NT2/D1 (cell line): ENCODE results near the gene DOCK11.

ENCODE experiments used
- SUZ12 ChIP-seq: IDR thresholded peaks from 2 replicates; pipeline ENCODE4 v1.6.1; 2011; ENCODE audit not compliant: insufficient read length, insufficient read depth; ENCODE audit errors: extremely low read depth
- ZNF274 ChIP-seq: IDR thresholded peaks from 2 replicates; pipeline ENCODE4 v1.6.1; 2011; ENCODE audit warnings: mild to moderate bottlenecking, low read depth, low read length

DNA sequence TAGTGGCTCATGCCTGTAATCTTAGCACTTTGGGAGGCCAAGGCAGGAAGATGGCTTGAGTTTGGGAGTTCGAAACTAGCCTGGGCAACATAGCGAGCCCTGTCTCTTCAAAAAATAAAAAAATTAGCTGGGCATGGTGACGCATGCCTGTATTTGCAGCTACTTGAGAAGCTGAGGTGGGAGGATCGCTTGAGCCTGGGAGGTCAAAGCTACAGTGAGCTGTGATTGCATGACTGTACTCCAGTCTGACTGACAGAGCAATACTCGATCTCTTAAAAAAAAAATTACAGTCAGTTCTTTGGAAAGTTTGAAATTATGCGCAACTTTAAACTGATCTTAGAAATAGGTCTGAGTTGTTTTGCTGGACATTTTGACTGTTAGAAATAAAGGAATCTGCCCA lies 55.8 kb downstream of the DOCK11 start:
- no peak for TF ChIP-seq ZNF274
- TF ChIP-seq SUZ12 = no peak
